Trophoblast cell (in vitro differentiated cells and primary cell): ENCODE results near the gene VAMP4.
A peak's percentile ranks its signal among the peaks of the same experiment; 100 is the strongest.

Experiments used
- DNase-seq, 2 donors: peaks; one replicate each; pipeline ENCODE4 v3.0.0-alpha.2; 2016
- H2AFZ ChIP-seq: 2 replicates; pipeline ENCODE4 v1.6.1; 2013; ENCODE audit warnings: low read length, moderate library complexity, mild to moderate bottlenecking; ENCODE audit not compliant: insufficient read depth, poor library complexity
- H2AK5ac ChIP-seq: 2 replicates; pipeline ENCODE4 v1.6.1; 2013; ENCODE audit warnings: mild to moderate bottlenecking, low read length
- H2BK120ac ChIP-seq: 2 replicates; pipeline ENCODE4 v1.6.1; 2013; ENCODE audit warnings: low read length, mild to moderate bottlenecking, moderate library complexity; ENCODE audit not compliant: insufficient read depth, poor library complexity
- H2BK12ac ChIP-seq: 2 replicates; pipeline ENCODE4 v1.6.1; 2013; ENCODE audit warnings: mild to moderate bottlenecking, low read length, moderate library complexity
- H2BK5ac ChIP-seq: 2 replicates; pipeline ENCODE4 v1.6.1; 2013; ENCODE audit warnings: low read length, low read depth, moderate library complexity, mild to moderate bottlenecking; ENCODE audit not compliant: poor library complexity
- H3K14ac ChIP-seq: 2 replicates; pipeline ENCODE4 v1.6.1; 2013; ENCODE audit warnings: mild to moderate bottlenecking, low read length
- H3K18ac ChIP-seq: 2 replicates; pipeline ENCODE4 v1.6.1; 2013; ENCODE audit warnings: mild to moderate bottlenecking, low read length
- H3K23ac ChIP-seq: 2 replicates; pipeline ENCODE4 v1.6.1; 2013; ENCODE audit warnings: low read length
- H3K27ac ChIP-seq: 2 replicates; pipeline ENCODE4 v1.5.1; 2013; ENCODE audit warnings: low read depth, mild to moderate bottlenecking, inconsistent platforms, low read length, moderate library complexity
- H3K27me3 ChIP-seq: 2 replicates; pipeline ENCODE4 v1.6.1; 2013; ENCODE audit warnings: inconsistent platforms, mild to moderate bottlenecking, low read length, moderate library complexity; ENCODE audit not compliant: insufficient read depth
- H3K36me3 ChIP-seq, 2 experiments: 1 replicate in 1 of 2; 2 replicates in 1 of 2; pipeline ENCODE4 v1.6.1; 2013; ENCODE audit warnings: low read length in 2 of 2, mild to moderate bottlenecking in 2 of 2, moderate library complexity in 1 of 2; ENCODE audit not compliant: insufficient read depth in 2 of 2, control insufficient read depth in 1 of 2
- H3K4ac ChIP-seq: 2 replicates; pipeline ENCODE4 v1.6.1; 2013; ENCODE audit warnings: low read depth, mild to moderate bottlenecking, low read length, moderate library complexity
- H3K4me1 ChIP-seq, 2 experiments: 1 replicate in 1 of 2; 2 replicates in 1 of 2; pipeline ENCODE4 v1.6.1; 2013; ENCODE audit warnings: low read length in 2 of 2, mild to moderate bottlenecking in 2 of 2, moderate library complexity in 1 of 2; ENCODE audit not compliant: insufficient read depth in 2 of 2, control insufficient read depth in 1 of 2
- H3K4me2 ChIP-seq: 2 replicates; pipeline ENCODE4 v1.6.1; 2013; ENCODE audit warnings: inconsistent platforms, mild to moderate bottlenecking, low read length, moderate library complexity
- H3K4me3 ChIP-seq: 2 replicates; pipeline ENCODE4 v1.5.1; 2013; ENCODE audit warnings: mild to moderate bottlenecking, low read depth, low read length, inconsistent platforms
- H3K79me1 ChIP-seq: one replicate; pipeline ENCODE4 v1.6.1; 2013; ENCODE audit warnings: low read length
- H3K79me2 ChIP-seq: 2 replicates; pipeline ENCODE4 v1.6.1; 2013; ENCODE audit warnings: low read length, mild to moderate bottlenecking; ENCODE audit not compliant: control insufficient read depth, insufficient read depth, poor library complexity
- H3K9ac ChIP-seq: 2 replicates; pipeline ENCODE4 v1.6.1; 2013; ENCODE audit warnings: mild to moderate bottlenecking, low read length
- H3K9me3 ChIP-seq: 2 replicates; pipeline ENCODE4 v1.6.1; 2013; ENCODE audit warnings: low read depth, mild to moderate bottlenecking, control low read depth, inconsistent platforms, low read length; ENCODE audit not compliant: insufficient read depth
- H4K12ac ChIP-seq: 2 replicates; pipeline ENCODE4 v1.6.1; 2013; ENCODE audit warnings: low read depth, mild to moderate bottlenecking, low read length, moderate library complexity
- H4K8ac ChIP-seq: 2 replicates; pipeline ENCODE4 v1.6.1; 2013; ENCODE audit warnings: low read depth, mild to moderate bottlenecking, low read length, moderate library complexity
- H4K91ac ChIP-seq: one replicate; pipeline ENCODE4 v1.6.1; 2013; ENCODE audit warnings: low read depth, mild to moderate bottlenecking, low read length, moderate library complexity
- WGBS: extraction: QIAGEN DNeasy Blood & Tissue Kit; methylation state at CpG from one replicate; pipeline ENCODE4 v1.1.7; 2013; ENCODE audit warnings: missing lambda C conversion rate; ENCODE audit not compliant: insufficient read length, insufficient coverage; ENCODE audit errors: extremely low coverage; 5-methylcytosine and 5-hydroxymethylcytosine counted together

The VAMP4 gene

DNA sequence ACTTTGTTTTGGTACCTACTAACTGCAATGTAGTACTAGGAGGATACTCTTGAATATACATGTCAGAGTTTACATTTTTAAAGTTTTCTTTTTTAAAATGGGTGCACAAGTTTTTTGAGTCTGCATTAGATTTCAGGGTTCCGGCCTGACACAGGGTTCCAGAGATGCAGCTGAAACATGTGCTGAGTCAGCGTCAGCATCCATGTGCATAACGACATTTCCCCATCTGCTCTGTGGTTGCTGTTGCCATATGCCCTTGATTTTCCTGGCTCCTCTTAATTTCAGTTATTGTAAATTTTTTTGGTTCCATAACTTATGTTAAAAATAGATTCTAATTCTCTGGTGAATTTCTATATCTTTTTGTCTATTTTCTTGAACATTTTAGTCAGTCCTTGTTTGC lies 27.3 kb upstream of the VAMP4 start:
- Histone ChIP-seq H3K23ac (no peak overlapping the region), H4K12ac (no peak overlapping the region), H3K4me3 (no peak overlapping the region), H2BK120ac (no peak overlapping the region), H3K14ac (no peak overlapping the region), H3K36me3 (no peaks in the 10 kb centered on the region), H3K4ac (no peak overlapping the region), H4K8ac (no peak overlapping the region), H2AFZ (no peak overlapping the region), H3K4me2 (no peak overlapping the region), H3K18ac (no peak overlapping the region), H3K4me1 (no peaks in the 10 kb centered on the region), H3K9ac (no peak overlapping the region), H4K91ac (no peak overlapping the region), H2BK12ac (no peak overlapping the region), H2AK5ac (no peak overlapping the region), H3K27ac (no peak overlapping the region), H3K79me1 (no peaks in the 10 kb centered on the region), H3K27me3 (no peaks in the 10 kb centered on the region), H3K9me3 (no peaks in the 10 kb centered on the region), H3K79me2 (no peaks in the 10 kb centered on the region), H2BK5ac (no peak overlapping the region)
- no CpG with 5 or more reads among the region's 3 CpGs for WGBS
- no peak for DNase-seq

GRCh38 chr1:171763764-171764163 lies 21.9 kb upstream of the VAMP4 start:
- Histone ChIP-seq H3K27me3 (no peaks in the 10 kb centered on the region), H3K23ac (no peak overlapping the region), H3K4me1 (no peaks in the 10 kb centered on the region), H3K36me3 (peaks cover 0 to 2% of the 10 kb centered on the region in 2 experiments), H3K4me3 (no peak overlapping the region), H3K9me3 (no peaks in the 10 kb centered on the region), H3K27ac (no peak overlapping the region), H3K18ac (no peak overlapping the region), H2AFZ (no peak overlapping the region), H2BK120ac (no peak overlapping the region), H3K14ac (no peak overlapping the region), H4K12ac (no peak overlapping the region), H3K4me2 (no peak overlapping the region), H4K8ac (no peak overlapping the region), H3K79me2 (no peaks in the 10 kb centered on the region), H3K79me1 (no peaks in the 10 kb centered on the region), H2BK12ac (no peak overlapping the region), H3K9ac (no peak overlapping the region), H2BK5ac (no peak overlapping the region), H3K4ac (no peak overlapping the region), H4K91ac (no peak overlapping the region), H2AK5ac (no peak overlapping the region)
- no CpG with 5 or more reads among the region's 6 CpGs for WGBS
- DNase-seq = no peak

GRCh38 chr1:171762143-171762563 lies 20.3 kb upstream of the VAMP4 start:
- Histone ChIP-seq H2BK5ac (no peak overlapping the region), H3K79me2 (no peaks in the 10 kb centered on the region), H3K23ac (peak overlapping the region; percentile 46), H3K4ac (no peak overlapping the region), H4K12ac (no peak overlapping the region), H3K9ac (no peak overlapping the region), H4K8ac (no peak overlapping the region), H2BK12ac (no peak overlapping the region), H3K4me2 (no peak overlapping the region), H3K27ac (no peak overlapping the region), H3K27me3 (no peaks in the 10 kb centered on the region), H3K9me3 (no peaks in the 10 kb centered on the region), H3K79me1 (no peaks in the 10 kb centered on the region), H4K91ac (no peak overlapping the region), H2AFZ (no peak overlapping the region), H3K4me3 (no peak overlapping the region), H3K14ac (no peak overlapping the region), H3K4me1 (no peaks in the 10 kb centered on the region), H3K36me3 (peaks cover 0 to 2% of the 10 kb centered on the region in 2 experiments), H2BK120ac (no peak overlapping the region), H3K18ac (no peak overlapping the region), H2AK5ac (no peak overlapping the region)
- WGBS = no CpG with 5 or more reads among the region's 6 CpGs
- no peak for DNase-seq

GRCh38 chr1:171758011-171758410 lies 16.1 kb upstream of the VAMP4 start:
- Histone ChIP-seq H2AFZ (no peak overlapping the region), H3K9me3 (no peaks in the 10 kb centered on the region), H4K8ac (no peak overlapping the region), H3K27ac (no peak overlapping the region), H2BK120ac (no peak overlapping the region), H4K91ac (no peak overlapping the region), H3K9ac (no peak overlapping the region), H3K36me3 (no peaks in the 10 kb centered on the region), H3K18ac (no peak overlapping the region), H3K4me2 (no peak overlapping the region), H2BK5ac (no peak overlapping the region), H4K12ac (no peak overlapping the region), H3K79me1 (no peaks in the 10 kb centered on the region), H2AK5ac (no peak overlapping the region), H3K4me3 (no peak overlapping the region), H3K27me3 (no peaks in the 10 kb centered on the region), H3K4me1 (peaks cover 0 to 2% of the 10 kb centered on the region in 2 experiments), H3K79me2 (no peaks in the 10 kb centered on the region), H2BK12ac (no peak overlapping the region), H3K14ac (no peak overlapping the region), H3K4ac (no peak overlapping the region), H3K23ac (no peak overlapping the region)
- no peak for DNase-seq
